ENCODE results near the gene COLEC12.

The COLEC12 gene

GRCh38 chr18:500632-501405, at the start of gene COLEC12:
Gene COLEC12 (minus strand): TSS chr18:500701. CDS start chr18:500514, 187 bp downstream.
- no peak for TF ChIP-seq JUND (IDR thresholded peaks at IDR 0.05; ENCODE audit: low read depth)
- in situ Hi-C loops (cut with HindIII; ENCODE audit: low pct_unique_long_range_greater_than_20kb, low sequenced_read_pairs): no loop called here
- DNase-seq (ENCODE audit: low read depth in 1 of 2, low spot score in 1 of 2): no peak

- TF ChIP-seq JUND (IDR thresholded peaks at IDR 0.05; ENCODE audit: low read depth): no peak
- in situ Hi-C loops (cut with HindIII; ENCODE audit: low pct_unique_long_range_greater_than_20kb, low sequenced_read_pairs): no loop called here
- DNase-seq (ENCODE audit: low read depth in 1 of 2, low spot score in 1 of 2): no peak
These were observed 49.5 kb upstream of the COLEC12 start for GRCh38 chr18:549967-550366.

- no peak for DNase-seq (ENCODE audit: low read depth in 1 of 2, low spot score in 1 of 2)
- no peak for TF ChIP-seq JUND (IDR thresholded peaks at IDR 0.05; ENCODE audit: low read depth)
- in situ Hi-C loops (cut with HindIII; ENCODE audit: low pct_unique_long_range_greater_than_20kb, low sequenced_read_pairs): no loop called here
These were observed 43.1 kb upstream of the COLEC12 start for GRCh38 chr18:543447-544078.

- no peak for TF ChIP-seq JUND (IDR thresholded peaks at IDR 0.05; ENCODE audit: low read depth)
- in situ Hi-C loops (cut with HindIII; ENCODE audit: low pct_unique_long_range_greater_than_20kb, low sequenced_read_pairs): no loop called here
- no peak for DNase-seq (ENCODE audit: low read depth in 1 of 2, low spot score in 1 of 2)
These were observed 33.6 kb upstream of the COLEC12 start for GRCh38 chr18:533995-534601.

GRCh38 chr18:532632-533031, 32.1 kb upstream of the COLEC12 start:
- no peak for DNase-seq (ENCODE audit: low read depth in 1 of 2, low spot score in 1 of 2)
- in situ Hi-C loops (cut with HindIII; ENCODE audit: low pct_unique_long_range_greater_than_20kb, low sequenced_read_pairs): no loop called here
- no peak for TF ChIP-seq JUND (IDR thresholded peaks at IDR 0.05; ENCODE audit: low read depth)

GRCh38 chr18:532018-532417, 31.5 kb upstream of the COLEC12 start:
- DNase-seq (ENCODE audit: low read depth in 1 of 2, low spot score in 1 of 2): no peak
- in situ Hi-C loops (cut with HindIII; ENCODE audit: low pct_unique_long_range_greater_than_20kb, low sequenced_read_pairs): no loop called here
- no peak for TF ChIP-seq JUND (IDR thresholded peaks at IDR 0.05; ENCODE audit: low read depth)

GRCh38 chr18:527146-527545, 26.6 kb upstream of the COLEC12 start:
- in situ Hi-C loops (cut with HindIII; ENCODE audit: low pct_unique_long_range_greater_than_20kb, low sequenced_read_pairs): no loop called here
- no peak for TF ChIP-seq JUND (IDR thresholded peaks at IDR 0.05; ENCODE audit: low read depth)
- no peak for DNase-seq (ENCODE audit: low read depth in 1 of 2, low spot score in 1 of 2)

- in situ Hi-C loops (cut with HindIII; ENCODE audit: low pct_unique_long_range_greater_than_20kb, low sequenced_read_pairs): no loop called here
- TF ChIP-seq JUND (IDR thresholded peaks at IDR 0.05; ENCODE audit: low read depth): no peak
- no peak for DNase-seq (ENCODE audit: low read depth in 1 of 2, low spot score in 1 of 2)
These were observed 26.2 kb upstream of the COLEC12 start for GRCh38 chr18:526681-527080.

- TF ChIP-seq JUND (IDR thresholded peaks at IDR 0.05; ENCODE audit: low read depth): no peak
- no peak for DNase-seq (ENCODE audit: low read depth in 1 of 2, low spot score in 1 of 2)
- in situ Hi-C loops (cut with HindIII; ENCODE audit: low pct_unique_long_range_greater_than_20kb, low sequenced_read_pairs): no loop called here
These were observed 24.7 kb upstream of the COLEC12 start for GRCh38 chr18:525036-525797.

GRCh38 chr18:524466-524865, 24.0 kb upstream of the COLEC12 start:
- no peak for TF ChIP-seq JUND (IDR thresholded peaks at IDR 0.05; ENCODE audit: low read depth)
- no peak for DNase-seq (ENCODE audit: low read depth in 1 of 2, low spot score in 1 of 2)
- in situ Hi-C loops (cut with HindIII; ENCODE audit: low pct_unique_long_range_greater_than_20kb, low sequenced_read_pairs): no loop called here

GRCh38 chr18:523561-523960, 23.1 kb upstream of the COLEC12 start:
- in situ Hi-C loops (cut with HindIII; ENCODE audit: low pct_unique_long_range_greater_than_20kb, low sequenced_read_pairs): no loop called here
- DNase-seq (ENCODE audit: low read depth in 1 of 2, low spot score in 1 of 2): peak in 1 of 2 experiments; percentile 32

GRCh38 chr18:519019-519879, 18.7 kb upstream of the COLEC12 start:
- TF ChIP-seq JUND (IDR thresholded peaks at IDR 0.05; ENCODE audit: low read depth): no peak
- in situ Hi-C loops (cut with HindIII; ENCODE audit: low pct_unique_long_range_greater_than_20kb, low sequenced_read_pairs): no loop called here
- DNase-seq (ENCODE audit: low read depth in 1 of 2, low spot score in 1 of 2): no peak

More at GRCh38 chr18:523561-523960, 23.1 kb upstream of the COLEC12 start:
- no peak for TF ChIP-seq JUND (IDR thresholded peaks at IDR 0.05; ENCODE audit: low read depth)

Measured in T47D (cell line).